HEK293T (cell line): ENCODE data around the gene SRBD1.

Source experiments
- ARNT ChIP-seq: fragments of 450-650 bp; IDR thresholded peaks from 2 replicates; pipeline ENCODE4 v1.6.1; 2017; ENCODE audit warnings: mild to moderate bottlenecking
- BHLHE40 ChIP-seq: fragments of 450-650 bp; IDR thresholded peaks from 2 replicates; pipeline ENCODE4 v1.6.1; 2016; ENCODE audit warnings: mild to moderate bottlenecking, moderate library complexity, borderline replicate concordance
- L3MBTL2 ChIP-seq: fragments of 450-650 bp; conservative IDR thresholded peaks from 2 replicates; pipeline ENCODE4 v1.6.1; 2016; ENCODE audit warnings: mild to moderate bottlenecking
- SP1 ChIP-seq: fragments of 450-650 bp; IDR thresholded peaks from 2 replicates; pipeline ENCODE4 v1.6.1; 2017
- TARDBP ChIP-seq: fragments of 450-650 bp; IDR thresholded peaks from 2 replicates; pipeline ENCODE4 v1.6.1; 2016

GRCh38 chr2:45616658-45617411, 5.8 kb upstream of the SRBD1 start:
- no peak for TF ChIP-seq TARDBP
- TF ChIP-seq BHLHE40: no peak
- TF ChIP-seq SP1: no peak
- no peak for TF ChIP-seq ARNT
- no peak for TF ChIP-seq L3MBTL2
